K562 (cell line): ENCODE data around the gene ABCC1. TPM values are rescaled to one million over a fixed set of nuclear protein-coding genes. Genes with fewer than 3 reads are reported as not detected.

Source experiments
- ATAC-seq: fragments of 200-7000 bp; cut with Tn5 transposase; 3 replicates; pipeline ENCODE4 v1.9.1; 2020; ENCODE audit warnings: moderate library complexity
- BruUV-seq: library from RNA; stranded (reverse); fragments of 400-500 nt; replicated peaks from 2 replicates; lab custom pipeline; 2021; lab: Mats Ljungman, UMichigan
- CTCF ChIA-PET: fragments of 300-600 bp; formaldehyde crosslinking; extraction: SDS; loops from one replicate; lab custom pipeline; 2021; ENCODE audit warnings: low intra/inter-chr PET ratio; lab: Yijun Ruan, JAX
- POLR2A ChIA-PET: fragments of 300-600, 350-650 bp; sonication (Branson Sonifier 250); formaldehyde crosslinking; extraction: SDS; loops from one replicate; lab custom pipeline; 2021; ENCODE audit warnings: antibody characterized with exemption, inconsistent platforms; lab: Yijun Ruan, JAX
- DNase-seq, 4 experiments: peaks; one replicate each; pipeline versions ENCODE4 v3.0.0 to v3.0.0-alpha.2; 2011 to 2018; ENCODE audit warnings: low spot score in 3 of 4, mixed read lengths in 3 of 4; ENCODE audit errors: extremely low read depth in 1 of 4
- FAIRE-seq: peaks from 2 replicates; lab custom pipeline; 2011; peaks lifted over from hg19 to GRCh38; lab: Jason Lieb, UNC
- H2AFZ ChIP-seq: 2 replicates; pipeline ENCODE4 v1.6.0; 2011; ENCODE audit warnings: low read depth, low read length, control low read depth, inconsistent platforms
- H3K27ac ChIP-seq: fragments of 200-600 bp; 3 replicates; pipeline ENCODE4 v1.8.0; 2011; ENCODE audit warnings: low read depth, mild to moderate bottlenecking, control low read depth, inconsistent platforms, low read length, moderate library complexity, mixed read lengths; ENCODE audit errors: extremely low read depth
- H3K27me3 ChIP-seq, 2 experiments: fragments of 300-600 bp in 1 of 2; 2 replicates in 1 of 2; 3 replicates in 1 of 2; pipeline versions ENCODE4 v1.6.0 to v1.8.0; 2011; ENCODE audit warnings: inconsistent platforms in 2 of 2, low read length in 2 of 2, mild to moderate bottlenecking in 1 of 2, mixed read lengths in 1 of 2, moderate library complexity in 1 of 2; ENCODE audit not compliant: control insufficient read depth in 2 of 2, insufficient read depth in 2 of 2
- H3K36me3 ChIP-seq: fragments of 300-600 bp; 3 replicates; pipeline ENCODE4 v1.8.0; 2011; ENCODE audit warnings: mild to moderate bottlenecking, low read length, inconsistent platforms; ENCODE audit not compliant: control insufficient read depth, insufficient read depth
- H3K4me1 ChIP-seq, 2 experiments: fragments of 200-600 bp in 1 of 2; replicated peaks in 1 of 2; 2 replicates in 1 of 2; 3 replicates in 1 of 2; pipeline versions ENCODE4 v1.5.1 to v1.8.0; 2011; ENCODE audit warnings: inconsistent platforms in 2 of 2, low read length in 2 of 2, mild to moderate bottlenecking in 1 of 2, mixed read lengths in 1 of 2, moderate library complexity in 1 of 2; ENCODE audit not compliant: control insufficient read depth in 2 of 2, insufficient read depth in 2 of 2
- H3K4me2 ChIP-seq: 2 replicates; pipeline ENCODE4 v1.6.1; 2011; ENCODE audit warnings: low read length, control low read depth, inconsistent platforms, mixed read lengths; ENCODE audit not compliant: insufficient read depth
- H3K4me3 ChIP-seq: fragments of 200-600 bp; sonication (generic), shearing (Covaris generic); 2 replicates; pipeline ENCODE4 v1.5.1; 2016; ENCODE audit warnings: control low read depth, inconsistent platforms
- H3K79me2 ChIP-seq: fragments of 200-600 bp; 3 replicates; pipeline ENCODE4 v1.8.0; 2011; ENCODE audit warnings: low read length, inconsistent platforms; ENCODE audit not compliant: control insufficient read depth, insufficient read depth
- H3K9ac ChIP-seq, 2 experiments: 2 replicates each; pipeline versions ENCODE4 v1.6.0 to v1.6.1; 2011; ENCODE audit warnings: low read depth in 2 of 2, low read length in 2 of 2, control low read depth in 1 of 2, inconsistent platforms in 1 of 2, mild to moderate bottlenecking in 1 of 2, mixed read lengths in 1 of 2; ENCODE audit not compliant: insufficient read depth in 1 of 2
- H3K9me1 ChIP-seq: one replicate; pipeline ENCODE4 v1.6.0; 2011; ENCODE audit warnings: inconsistent platforms, mild to moderate bottlenecking, low read length, moderate library complexity; ENCODE audit not compliant: control insufficient read depth, insufficient read depth
- H3K9me3 ChIP-seq: replicated peaks from 2 replicates; pipeline ENCODE4 v1.5.1; 2011; ENCODE audit warnings: low read depth, low read length, inconsistent platforms; ENCODE audit not compliant: control insufficient read depth, insufficient read depth
- H4K20me1 ChIP-seq: replicated peaks from 2 replicates; pipeline ENCODE4 v1.6.1; 2011; ENCODE audit warnings: low read length, inconsistent platforms, mixed read lengths; ENCODE audit not compliant: control insufficient read depth, insufficient read depth
- CSDE1 ChIP-seq, 2 experiments: fragments of 450-650 bp; IDR thresholded peaks; 2 replicates each; pipeline ENCODE4 v1.6.1; 2016; ENCODE audit warnings: mild to moderate bottlenecking in 1 of 2
- E2F8 ChIP-seq: fragments of 450-650 bp; IDR thresholded peaks from 2 replicates; pipeline ENCODE4 v1.7.1; 2018; ENCODE audit warnings: mild to moderate bottlenecking, low read depth; ENCODE audit not compliant: partially characterized antibody
- NFRKB ChIP-seq: fragments of 450-650 bp; IDR thresholded peaks from 2 replicates; pipeline ENCODE4 v1.6.1; 2016; ENCODE audit warnings: low read depth
- XRCC5 ChIP-seq: fragments of 200-400 bp; formaldehyde crosslinking; IDR thresholded peaks from 2 replicates; pipeline ENCODE4 v1.6.1; 2017; ENCODE audit warnings: low read depth, mild to moderate bottlenecking, low read length
- WGBS: fragments of 100-300 bp; shearing (Covaris generic); methylation state at CpG from one replicate; pipeline ENCODE4 v1.1.6; 2016; ENCODE audit warnings: low coverage, mixed read lengths; ENCODE audit not compliant: insufficient coverage; ENCODE audit errors: missing lambda C conversion rate; 5-methylcytosine and 5-hydroxymethylcytosine counted together
- in situ Hi-C: fragments of 300-500 bp; cut with MboI; formaldehyde crosslinking; loops from 4 replicates; pipeline ENCODE4 v1.15.0; 2018; ENCODE audit warnings: inconsistent platforms, mixed read lengths
- intact Hi-C: fragments of 100-400 bp; cut with micrococcal nuclease; formaldehyde crosslinking; loops from 2 replicates; pipeline ENCODE4 v1.14.2; 2022
- polyA plus RNA-seq, 8 experiments: library from polyadenylated mRNA; depleted of rRNA in 4 of 8; stranded (reverse) in 5 of 8; unstranded in 3 of 8; fragments of >200 nt; fragmentation: Nextera tagmentation in 2 of 8; fragmentation: Illumina TruSeq in 1 of 8; extraction: Ambion mirVana in 2 of 8; extraction: Trizol in 1 of 8; gene quantifications; 2 replicates each; pipeline versions ENCODE4 v1.2.1 to v1.2.3, GENCODE V29; 2011 to 2014; ENCODE audit warnings: inconsistent platforms in 1 of 8, missing spikeins in 1 of 8
- total RNA-seq, 7 experiments: library from RNA; depleted of rRNA in 6 of 7; stranded (reverse); fragments of >200 nt in 6 of 7; fragmentation: Illumina TruSeq in 2 of 7; extraction: Trizol in 2 of 7; gene quantifications; 2 replicates each; pipeline versions ENCODE4 v1.2.1 to v1.2.3, GENCODE V29; 2011 to 2021; ENCODE audit warnings: low replicate concordance in 1 of 7

The ABCC1 gene
- total and polyA plus RNA-seq, 9 of the 15 experiments (the other 6 are each of a cell fraction or from before 2014, with no cell fraction given) = 3.9 to 41.6 (median 10.0) TPM

GRCh38 chr16:15919331-15919730 is 30.1 kb upstream of the ABCC1 start:
- no peak for DNase-seq
- Histone ChIP-seq H3K9me1 (no peaks in the 10 kb centered on the region), H3K27me3 (no peaks in the 10 kb centered on the region), H3K79me2 (no peaks in the 10 kb centered on the region), H3K9me3 (no peaks in the 10 kb centered on the region), H3K4me3 (no peak overlapping the region), H2AFZ (no peak overlapping the region), H4K20me1 (no peaks in the 10 kb centered on the region), H3K4me2 (no peak overlapping the region), H3K36me3 (no peaks in the 10 kb centered on the region), H3K4me1 (no peaks in the 10 kb centered on the region), H3K9ac (no peak overlapping the region)
- ATAC-seq = no peak
- WGBS = 76% methylated on average over 6 of the region's 6 CpGs
- no TSS peak for BruUV-seq
- ChIA-PET POLR2A (no interaction called here), CTCF (no interaction called here)
- FAIRE-seq = no peak
- in situ Hi-C loops = no loop called here
- TF ChIP-seq XRCC5 = no peak
- TF ChIP-seq E2F8 = no peak
- TF ChIP-seq CSDE1 (IDR thresholded peaks at IDR 0.05) = no peak
- TF ChIP-seq NFRKB = no peak
- TF ChIP-seq, all 486 proteins: peak for 0
- intact Hi-C loops = no loop called here
- H3K27ac ChIP-seq = no peak overlapping the region
